ENCODE measurements around the gene TSSK6.

TSSK6 gene

GRCh38 chr19:19495614-19496603 is 19.4 kb downstream of the TSSK6 start:
- no peak for DNase-seq (ENCODE audit: low spot score)
- no peak for TF ChIP-seq CTCF (IDR thresholded peaks at IDR 0.05; ENCODE audit: borderline replicate concordance, control extremely low read depth, extremely low read depth, insufficient read depth, missing control alignments)
- in situ Hi-C loops (cut with MboI; ENCODE audit: low sequenced_read_pairs, unreplicated experiment): loop anchor here (25.0 kb wide), 1 partner anchor 309 kb away; the partner anchor contains the start of genes BORCS8 and RFXANK

GRCh38 chr19:19493841-19494546 is 21.4 kb downstream of the TSSK6 start:
- no peak for DNase-seq (ENCODE audit: low spot score)
- in situ Hi-C loops (cut with MboI; ENCODE audit: low sequenced_read_pairs, unreplicated experiment): loop anchor here (5.0 to 25.0 kb wide), 2 partner anchors 127 to 307 kb away; partner anchors contain the start of genes BORCS8 and RFXANK
- no peak for TF ChIP-seq CTCF (IDR thresholded peaks at IDR 0.05; ENCODE audit: borderline replicate concordance, control extremely low read depth, extremely low read depth, insufficient read depth, missing control alignments)

GRCh38 chr19:19492026-19492610 is 23.2 kb downstream of the TSSK6 start:
- no peak for TF ChIP-seq CTCF (IDR thresholded peaks at IDR 0.05; ENCODE audit: borderline replicate concordance, control extremely low read depth, extremely low read depth, insufficient read depth, missing control alignments)
- in situ Hi-C loops (cut with MboI; ENCODE audit: low sequenced_read_pairs, unreplicated experiment): loop anchor here (5.0 to 25.0 kb wide), 2 partner anchors 125 to 305 kb away; partner anchors contain the start of genes BORCS8 and RFXANK
- DNase-seq (ENCODE audit: low spot score): no peak

- in situ Hi-C loops (cut with MboI; ENCODE audit: low sequenced_read_pairs, unreplicated experiment): loop anchor here (5.0 to 25.0 kb wide), 2 partner anchors 124 to 304 kb away; partner anchors contain the start of genes BORCS8 and RFXANK
- TF ChIP-seq CTCF (IDR thresholded peaks at IDR 0.05; ENCODE audit: borderline replicate concordance, control extremely low read depth, extremely low read depth, insufficient read depth, missing control alignments): no peak
- DNase-seq (ENCODE audit: low spot score): no peak
These were observed 23.9 kb downstream of the TSSK6 start for GRCh38 chr19:19491321-19492025.

- peak; percentile 73 for TF ChIP-seq CTCF (IDR thresholded peaks at IDR 0.05; ENCODE audit: borderline replicate concordance, control extremely low read depth, extremely low read depth, insufficient read depth, missing control alignments)
- in situ Hi-C loops (cut with MboI; ENCODE audit: low sequenced_read_pairs, unreplicated experiment): loop anchor here (5.0 to 25.0 kb wide), 2 partner anchors 123 to 303 kb away; partner anchors contain the start of genes BORCS8 and RFXANK
These were observed 25.0 kb downstream of the TSSK6 start for GRCh38 chr19:19490214-19490968.

More at GRCh38 chr19:19490214-19490968, 25.0 kb downstream of the TSSK6 start:
- peak; percentile 89 for DNase-seq (ENCODE audit: low spot score)
